HepG2 (cell line): ENCODE measurements around the gene JAGN1. TPM values are rescaled to one million over a fixed set of nuclear protein-coding genes. Genes with fewer than 3 reads are reported as not detected.

Experiments
- CAMTA2 ChIP-seq: sonication (generic); formaldehyde crosslinking; IDR thresholded peaks from 2 replicates; pipeline ENCODE4 v1.4.0; 2020; ENCODE audit warnings: mild to moderate bottlenecking, missing genetic modification reagents, borderline replicate concordance
- ETV6 ChIP-seq: sonication (generic); formaldehyde crosslinking; conservative IDR thresholded peaks from 2 replicates; pipeline ENCODE4 v1.4.0; 2020; ENCODE audit warnings: missing genetic modification reagents
- FLYWCH1 ChIP-seq: sonication (generic); formaldehyde crosslinking; IDR thresholded peaks from 2 replicates; pipeline ENCODE4 v1.8.1; 2023; ENCODE audit warnings: mild to moderate bottlenecking, missing genetic modification reagents
- FOXC1 ChIP-seq: sonication (generic); formaldehyde crosslinking; IDR thresholded peaks from 2 replicates; pipeline ENCODE4 v1.8.0; 2022; ENCODE audit warnings: mild to moderate bottlenecking, missing genetic modification reagents, borderline replicate concordance
- FOXM1 ChIP-seq: sonication (generic); formaldehyde crosslinking; IDR thresholded peaks from 2 replicates; pipeline ENCODE4 v1.5.0; 2020; ENCODE audit warnings: missing genetic modification reagents
- HOXA3 ChIP-seq: sonication (generic); formaldehyde crosslinking; IDR thresholded peaks from 2 replicates; pipeline ENCODE4 v1.5.0; 2020; ENCODE audit warnings: missing genetic modification reagents
- MAFK ChIP-seq, 2 experiments: IDR thresholded peaks in 1 of 2; conservative IDR thresholded peaks in 1 of 2; 2 replicates each; pipeline ENCODE4 v1.6.1; 2011; ENCODE audit warnings: improper control_type of control experiment in 2 of 2, low read length in 2 of 2
- MTA3 ChIP-seq: sonication (generic); formaldehyde crosslinking; IDR thresholded peaks from 2 replicates; pipeline ENCODE4 v1.4.0; 2020; ENCODE audit warnings: missing genetic modification reagents
- NFYC ChIP-seq: IDR thresholded peaks from 2 replicates; pipeline ENCODE4 v1.6.1; 2016; ENCODE audit warnings: missing genetic modification reagents, missing compliant biosample characterization
- RARA ChIP-seq: IDR thresholded peaks from 2 replicates; pipeline ENCODE4 v1.6.1; 2016; ENCODE audit warnings: missing genetic modification reagents, missing compliant biosample characterization
- RBM22 ChIP-seq: fragments of 200-400 bp; formaldehyde crosslinking; optimal IDR thresholded peaks from 2 replicates; pipeline ENCODE3; 2017; ENCODE audit warnings: mild to moderate bottlenecking, low read length, moderate library complexity
- SNAPC5 ChIP-seq: sonication (generic); formaldehyde crosslinking; IDR thresholded peaks from 2 replicates; pipeline ENCODE4 v1.8.1; 2023; ENCODE audit warnings: mild to moderate bottlenecking, missing genetic modification reagents, borderline replicate concordance
- TGIF2 ChIP-seq: IDR thresholded peaks from 2 replicates; pipeline ENCODE4 v1.6.1; 2016; ENCODE audit warnings: control low read depth, missing compliant biosample characterization
- YY1 ChIP-seq: IDR thresholded peaks from 2 replicates; pipeline ENCODE4 v1.6.1; 2011; ENCODE audit warnings: low read length, low read depth, moderate library complexity, mild to moderate bottlenecking; ENCODE audit not compliant: insufficient read depth, insufficient replicate concordance
- ZFP91 ChIP-seq: sonication (generic); formaldehyde crosslinking; IDR thresholded peaks from 2 replicates; pipeline ENCODE4 v1.9.0; 2022; ENCODE audit warnings: missing genetic modification reagents, mild to moderate bottlenecking, borderline replicate concordance
- ZNF264 ChIP-seq: sonication (generic); formaldehyde crosslinking; IDR thresholded peaks from 2 replicates; pipeline ENCODE4 v1.4.0; 2020; ENCODE audit warnings: missing genetic modification reagents
- ZNF326 ChIP-seq: sonication (generic); formaldehyde crosslinking; IDR thresholded peaks from 2 replicates; pipeline ENCODE4 v1.4.0; 2020; ENCODE audit warnings: missing genetic modification reagents, borderline replicate concordance
- ZNF350 ChIP-seq: sonication (generic); formaldehyde crosslinking; IDR thresholded peaks from 2 replicates; pipeline ENCODE4 v1.4.0; 2020; ENCODE audit warnings: mild to moderate bottlenecking, low read depth, missing genetic modification reagents, borderline replicate concordance
- ZNF414 ChIP-seq: sonication (generic); formaldehyde crosslinking; IDR thresholded peaks from 2 replicates; pipeline ENCODE4 v1.5.0; 2020; ENCODE audit warnings: missing genetic modification reagents
- ZNF547 ChIP-seq: sonication (generic); formaldehyde crosslinking; IDR thresholded peaks from 2 replicates; pipeline ENCODE4 v1.5.1; 2020; ENCODE audit warnings: mild to moderate bottlenecking, missing genetic modification reagents
- ZNF839 ChIP-seq: sonication (generic); formaldehyde crosslinking; IDR thresholded peaks from 2 replicates; pipeline ENCODE4 v1.4.0; 2020; ENCODE audit warnings: missing genetic modification reagents, mild to moderate bottlenecking, borderline replicate concordance
- polyA plus RNA-seq, 8 experiments: library from polyadenylated mRNA; depleted of rRNA in 3 of 8; stranded (reverse) in 7 of 8; unstranded in 1 of 8; fragments of >200 nt; fragmentation: Illumina TruSeq in 4 of 8; extraction: Trizol in 4 of 8; gene quantifications; 2 replicates each; pipeline versions ENCODE4 v1.2.1 to v1.2.3, GENCODE V29; 2011 to 2016; ENCODE audit warnings: low read depth in 4 of 8, missing spikeins in 1 of 8, mixed read lengths in 1 of 8; ENCODE audit not compliant: insufficient read depth in 1 of 8
- total RNA-seq, 5 experiments: library from RNA; depleted of rRNA; stranded (reverse); fragments of >200 nt; fragmentation: Illumina TruSeq; extraction: Trizol; gene quantifications; 2 replicates each; pipeline ENCODE4 v1.2.3, GENCODE V29; 2016; ENCODE audit warnings: low read depth in 1 of 5
- TF ChIP-seq, protein P1 (sequence below): sonication (generic); formaldehyde crosslinking; IDR thresholded peaks from 2 replicates; pipeline ENCODE4 v1.9.0; 2021; ENCODE audit warnings: missing genetic modification reagents, borderline replicate concordance

Gene JAGN1
- total and polyA plus RNA-seq, 2 of the 13 experiments (the other 11 are each of a cell fraction or from before 2014, with no cell fraction given) = 49.9 to 50.9 TPM

DNA sequence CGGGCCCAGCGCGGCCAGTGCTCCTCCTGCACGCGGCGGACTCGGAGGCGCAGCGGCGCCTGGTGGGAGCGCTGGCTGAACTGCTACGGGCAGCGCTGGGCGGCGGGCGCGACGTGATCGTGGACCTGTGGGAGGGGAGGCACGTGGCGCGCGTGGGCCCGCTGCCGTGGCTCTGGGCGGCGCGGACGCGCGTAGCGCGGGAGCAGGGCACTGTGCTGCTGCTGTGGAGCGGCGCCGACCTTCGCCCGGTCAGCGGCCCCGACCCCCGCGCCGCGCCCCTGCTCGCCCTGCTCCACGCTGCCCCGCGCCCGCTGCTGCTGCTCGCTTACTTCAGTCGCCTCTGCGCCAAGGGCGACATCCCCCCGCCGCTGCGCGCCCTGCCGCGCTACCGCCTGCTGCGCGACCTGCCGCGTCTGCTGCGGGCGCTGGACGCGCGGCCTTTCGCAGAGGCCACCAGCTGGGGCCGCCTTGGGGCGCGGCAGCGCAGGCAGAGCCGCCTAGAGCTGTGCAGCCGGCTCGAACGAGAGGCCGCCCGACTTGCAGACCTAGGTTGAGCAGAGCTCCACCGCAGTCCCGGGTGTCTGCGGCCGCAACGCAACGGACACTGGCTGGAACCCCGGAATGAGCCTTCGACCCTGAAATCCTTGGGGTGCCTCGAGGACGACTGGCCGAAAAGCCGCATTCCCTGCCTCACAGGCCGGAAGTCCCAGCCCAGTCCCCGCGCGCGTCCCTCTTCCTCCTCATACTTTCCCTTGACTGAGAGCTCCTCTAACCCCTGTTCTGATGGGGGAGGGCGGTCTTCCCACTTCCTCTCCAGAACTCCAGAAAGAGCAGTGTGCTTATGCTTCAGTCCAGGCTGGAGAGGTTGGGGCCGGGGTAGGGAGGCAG, 25.1 kb downstream of the JAGN1 start (continued):
- TF ChIP-seq ZFP91 (CRISPR knock-in tag) (peak; percentile 46), YY1 (peak; percentile 57), CAMTA2 (CRISPR knock-in tag) (no peak), FOXM1 (peak; percentile 84), MTA3 (CRISPR knock-in tag) (no peak), HOXA3 (CRISPR knock-in tag) (peak; percentile 61), TGIF2 (CRISPR knock-in tag) (0 out of 2 replicates have a peak, but pooled peaks have one; percentile 30), FOXC1 (CRISPR knock-in tag) (peak; percentile 10; the same call in 1 of the 2 replicates), ZNF264 (CRISPR knock-in tag) (no peak), RARA (CRISPR knock-in tag) (peak; percentile 21; the same call in 1 of the 2 replicates), ZNF350 (CRISPR knock-in tag) (no peak), MAFK (conservative IDR thresholded peaks at IDR 0.05 in 1 of 2, IDR thresholded peaks at IDR 0.05 in 1 of 2; ENCODE audit: low read length in 2 of 2) (no peak), ZNF414 (CRISPR knock-in tag) (no peak), NFYC (no peak), RBM22 (peak; percentile 87), ZNF326 (CRISPR knock-in tag) (no peak), ETV6 (CRISPR knock-in tag) (peak; percentile 59; the same call in 1 of the 2 replicates), ZNF547 (no peak; the same call in 1 of the 2 replicates), SNAPC5 (CRISPR knock-in tag) (peak; percentile 40; the same call in 1 of the 2 replicates), ZNF839 (no peak), FLYWCH1 (peak; percentile 75; the same call in 1 of the 2 replicates)
- TF ChIP-seq, protein P1, sequence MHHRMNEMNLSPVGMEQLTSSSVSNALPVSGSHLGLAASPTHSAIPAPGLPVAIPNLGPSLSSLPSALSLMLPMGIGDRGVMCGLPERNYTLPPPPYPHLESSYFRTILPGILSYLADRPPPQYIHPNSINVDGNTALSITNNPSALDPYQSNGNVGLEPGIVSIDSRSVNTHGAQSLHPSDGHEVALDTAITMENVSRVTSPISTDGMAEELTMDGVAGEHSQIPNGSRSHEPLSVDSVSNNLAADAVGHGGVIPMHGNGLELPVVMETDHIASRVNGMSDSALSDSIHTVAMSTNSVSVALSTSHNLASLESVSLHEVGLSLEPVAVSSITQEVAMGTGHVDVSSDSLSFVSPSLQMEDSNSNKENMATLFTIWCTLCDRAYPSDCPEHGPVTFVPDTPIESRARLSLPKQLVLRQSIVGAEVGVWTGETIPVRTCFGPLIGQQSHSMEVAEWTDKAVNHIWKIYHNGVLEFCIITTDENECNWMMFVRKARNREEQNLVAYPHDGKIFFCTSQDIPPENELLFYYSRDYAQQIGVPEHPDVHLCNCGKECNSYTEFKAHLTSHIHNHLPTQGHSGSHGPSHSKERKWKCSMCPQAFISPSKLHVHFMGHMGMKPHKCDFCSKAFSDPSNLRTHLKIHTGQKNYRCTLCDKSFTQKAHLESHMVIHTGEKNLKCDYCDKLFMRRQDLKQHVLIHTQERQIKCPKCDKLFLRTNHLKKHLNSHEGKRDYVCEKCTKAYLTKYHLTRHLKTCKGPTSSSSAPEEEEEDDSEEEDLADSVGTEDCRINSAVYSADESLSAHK = no peak
